ENCODE data around the gene PTPN1. TPM values are rescaled to one million over a fixed set of nuclear protein-coding genes. Genes with fewer than 3 reads are reported as not detected.
A peak's percentile ranks its signal among the peaks of the same experiment; 100 is the strongest.
"Not testable (repeated sequence)": the region's sequence is repeated elsewhere in the genome, so short reads cannot be mapped to it uniquely, and the experiment has no call there.

PTPN1 gene
- polyA plus RNA-seq, 5 donors = 25.3 to 31.3 (median 29.3) TPM

DNA sequence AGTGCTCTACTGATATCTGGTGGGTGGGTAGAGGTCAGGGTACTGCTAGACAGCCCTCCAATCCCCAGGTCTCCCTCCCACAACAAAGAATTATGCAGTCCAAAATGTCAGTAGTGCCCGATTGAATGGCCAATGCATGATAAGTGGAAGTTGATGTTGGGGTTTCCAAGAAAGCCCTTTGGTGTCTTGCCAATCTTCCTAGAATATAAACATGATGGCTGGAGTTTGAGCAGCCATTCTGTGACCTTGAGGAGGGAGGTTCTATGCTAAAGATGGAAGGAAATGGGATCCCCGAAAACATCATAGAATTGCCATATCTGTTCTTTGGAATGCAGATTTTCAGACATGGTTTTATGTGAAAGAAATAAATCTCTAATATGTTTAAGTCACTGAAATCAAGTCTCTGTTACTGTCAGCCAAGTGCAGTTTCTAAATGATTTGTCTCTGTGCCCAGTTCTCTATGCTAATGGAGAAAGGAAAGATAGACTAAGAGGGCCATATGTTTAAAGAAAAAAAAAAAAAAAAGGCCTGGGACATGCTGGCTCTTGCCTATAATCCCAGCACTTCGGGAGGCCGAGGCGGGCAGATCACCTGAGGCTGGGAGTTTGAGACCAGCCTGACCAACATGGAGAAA lies 32.8 kb upstream of the PTPN1 start:
- DNase-seq = no peak

- no peak for DNase-seq
Measured at GRCh38 chr20:50478162-50478990, 31.8 kb upstream of the PTPN1 start.

DNA sequence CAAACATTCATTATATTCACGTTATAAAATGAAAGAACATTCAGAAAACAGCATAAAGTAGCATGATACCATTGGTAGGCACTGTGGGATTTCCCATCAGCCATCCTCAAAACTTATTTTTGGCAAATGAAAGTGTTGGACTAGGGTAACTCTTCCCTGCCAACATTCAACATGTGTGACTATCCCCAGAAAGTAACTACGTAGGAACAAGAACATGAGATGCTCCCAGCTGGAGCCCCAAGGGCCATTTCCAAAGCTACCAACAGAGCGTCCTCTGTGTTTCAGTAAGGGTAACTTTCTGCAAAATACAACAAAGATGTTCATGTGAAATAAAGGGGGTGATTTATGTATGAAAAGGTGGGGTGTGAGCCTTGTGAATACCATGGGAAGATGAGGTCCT lies 28.4 kb upstream of the PTPN1 start:
- DNase-seq = no peak

DNA sequence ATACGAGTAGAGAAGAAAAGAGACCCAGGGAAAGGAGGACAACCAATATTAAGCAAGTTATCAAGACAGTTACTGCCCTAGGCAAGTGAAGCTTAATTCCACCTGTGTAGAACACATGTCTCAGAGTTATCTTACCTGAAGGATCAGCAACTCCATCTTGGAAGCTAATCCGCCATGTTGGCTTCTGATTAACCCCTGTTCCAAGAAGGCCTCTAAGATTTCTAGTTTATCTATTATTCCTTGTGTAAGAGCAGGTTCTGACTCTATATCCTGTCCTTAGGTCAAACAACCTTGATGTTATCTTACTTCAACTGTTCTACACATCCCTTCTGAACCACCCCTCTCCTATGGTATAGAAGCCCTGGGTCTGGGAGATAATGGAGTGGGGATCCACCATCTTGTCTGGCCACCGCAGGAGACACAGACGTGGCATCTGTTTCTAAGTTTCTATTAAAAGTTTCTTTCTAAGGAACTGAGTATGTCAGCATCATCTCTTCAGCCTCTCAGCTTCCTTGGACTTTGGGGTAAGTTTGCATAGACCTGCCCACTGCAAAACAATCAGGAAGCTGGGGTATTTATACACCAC lies 27.7 kb upstream of the PTPN1 start:
- DNase-seq = no peak

- DNase-seq = no peak
Measured at GRCh38 chr20:50484271-50484976, 25.8 kb upstream of the PTPN1 start.

GRCh38 chr20:50487397-50487796 lies 22.8 kb upstream of the PTPN1 start:
- no peak for DNase-seq

GRCh38 chr20:50488236-50488806 lies 21.9 kb upstream of the PTPN1 start:
- no peak for DNase-seq

DNA sequence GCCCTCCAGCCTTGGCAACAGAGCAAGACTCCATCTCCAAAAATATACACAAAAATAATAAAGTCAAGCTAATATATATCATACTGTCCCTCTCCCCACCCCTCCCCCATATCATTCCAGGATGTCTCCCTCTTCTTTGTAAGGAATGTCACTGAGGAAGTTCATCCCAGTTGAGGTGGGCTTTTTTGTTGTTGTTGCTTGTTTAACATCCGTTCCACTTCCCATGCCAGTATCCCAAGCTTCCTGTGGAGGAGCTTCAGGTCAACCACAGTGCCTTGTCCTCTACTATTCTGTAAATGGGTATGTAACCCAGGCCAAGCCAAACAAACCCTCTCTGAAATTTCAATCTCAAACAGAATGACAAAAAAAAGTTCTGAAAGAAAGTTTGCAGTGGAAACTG lies 19.0 kb upstream of the PTPN1 start:
- no peak for DNase-seq

GRCh38 chr20:50491926-50492634 lies 18.1 kb upstream of the PTPN1 start:
- DNase-seq = no peak

GRCh38 chr20:50493881-50494253 lies 16.3 kb upstream of the PTPN1 start:
- no peak for DNase-seq

- DNase-seq = no peak
Measured at GRCh38 chr20:50494428-50494827, 15.8 kb upstream of the PTPN1 start.

- no peak for DNase-seq
Measured at GRCh38 chr20:50496773-50497385, 13.3 kb upstream of the PTPN1 start.

GRCh38 chr20:50498071-50498776 lies 12.0 kb upstream of the PTPN1 start:
- no peak for DNase-seq

DNA sequence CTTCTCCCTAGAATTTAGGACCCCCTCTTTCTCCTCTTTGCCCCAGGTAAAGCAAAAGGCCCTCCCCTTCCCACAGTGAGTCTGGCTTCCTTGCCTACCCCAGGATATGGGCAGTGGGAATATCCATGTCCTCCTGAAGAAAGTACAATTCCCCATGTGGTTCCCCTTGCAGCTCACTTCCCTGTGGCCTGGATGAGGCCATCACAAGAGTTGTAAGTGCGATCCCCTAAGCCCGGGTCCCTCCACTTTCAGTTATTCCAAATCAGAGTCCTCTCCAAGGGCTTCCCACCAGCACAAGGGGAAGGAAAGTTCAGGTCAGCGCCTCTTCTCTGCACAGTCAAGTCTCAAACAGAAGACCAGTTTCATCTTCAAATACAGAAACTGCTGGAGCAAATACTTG lies 10.2 kb upstream of the PTPN1 start:
- DNase-seq = no peak

- DNase-seq = no peak
Measured at GRCh38 chr20:50501972-50502745, 8.0 kb upstream of the PTPN1 start.

GRCh38 chr20:50504231-50504823 lies 5.9 kb upstream of the PTPN1 start:
- peak in 1 of 2 donors; percentile 47 for DNase-seq

- no peak for DNase-seq
Measured at GRCh38 chr20:50506270-50506579, 4.0 kb upstream of the PTPN1 start.

DNA sequence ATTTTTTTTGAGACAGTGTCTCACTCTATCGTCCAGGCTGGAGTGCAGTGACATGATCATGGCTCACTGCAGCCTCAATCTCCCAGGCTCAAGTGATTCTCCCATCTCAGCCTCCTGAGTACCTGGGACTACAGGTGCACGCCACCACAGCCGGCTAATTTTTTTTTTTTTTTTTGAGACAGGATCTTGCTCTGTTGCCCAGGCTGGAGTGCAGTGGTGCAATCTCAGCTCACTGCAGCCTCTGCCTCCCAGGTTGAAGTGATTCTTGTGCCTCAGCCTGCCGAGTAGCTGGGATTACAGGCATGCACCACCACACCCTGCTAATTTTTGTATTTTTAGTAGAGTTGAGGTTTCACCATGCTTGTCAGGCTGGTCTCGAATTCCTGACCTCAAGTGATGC lies 2.4 kb upstream of the PTPN1 start:
- DNase-seq = not testable (repeated sequence)

DNA sequence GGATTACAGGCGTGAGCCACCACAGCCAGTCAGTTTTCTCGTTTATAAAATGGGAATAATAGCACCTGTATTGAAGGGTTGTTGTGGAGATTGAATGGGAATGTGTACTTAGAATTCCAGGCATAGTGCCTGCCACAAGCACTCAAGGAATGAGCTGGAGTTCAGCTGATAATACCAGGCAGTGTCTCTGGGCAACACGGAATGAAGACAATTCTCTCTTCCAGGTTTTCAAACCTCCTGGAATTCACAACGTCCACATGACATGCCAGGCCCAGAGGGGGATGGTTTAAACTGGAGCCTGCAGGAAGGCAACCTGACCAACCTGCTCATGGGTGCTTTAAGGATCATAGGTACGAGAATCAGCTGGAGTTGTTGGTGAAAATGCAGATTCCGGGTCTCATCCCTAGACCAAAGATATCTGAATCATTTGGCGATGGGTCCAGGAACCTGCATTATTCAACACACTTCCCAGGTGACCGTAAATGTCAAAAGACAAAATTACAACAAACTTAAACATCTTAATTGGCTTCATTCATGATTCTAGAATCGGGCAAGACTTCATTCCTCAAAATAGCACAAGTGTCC lies 1.9 kb upstream of the PTPN1 start:
- DNase-seq = no peak

Measured in right lung (tissue), 5 donors.